Measurements from ENCODE around the gene PPIA. TPM values are rescaled to one million over a fixed set of nuclear protein-coding genes. Genes with fewer than 3 reads are reported as not detected.

PPIA gene
- total RNA-seq: 1,000 to 10,000 TPM; 2,630 to 2,693 (median 2,657) TPM

DNA sequence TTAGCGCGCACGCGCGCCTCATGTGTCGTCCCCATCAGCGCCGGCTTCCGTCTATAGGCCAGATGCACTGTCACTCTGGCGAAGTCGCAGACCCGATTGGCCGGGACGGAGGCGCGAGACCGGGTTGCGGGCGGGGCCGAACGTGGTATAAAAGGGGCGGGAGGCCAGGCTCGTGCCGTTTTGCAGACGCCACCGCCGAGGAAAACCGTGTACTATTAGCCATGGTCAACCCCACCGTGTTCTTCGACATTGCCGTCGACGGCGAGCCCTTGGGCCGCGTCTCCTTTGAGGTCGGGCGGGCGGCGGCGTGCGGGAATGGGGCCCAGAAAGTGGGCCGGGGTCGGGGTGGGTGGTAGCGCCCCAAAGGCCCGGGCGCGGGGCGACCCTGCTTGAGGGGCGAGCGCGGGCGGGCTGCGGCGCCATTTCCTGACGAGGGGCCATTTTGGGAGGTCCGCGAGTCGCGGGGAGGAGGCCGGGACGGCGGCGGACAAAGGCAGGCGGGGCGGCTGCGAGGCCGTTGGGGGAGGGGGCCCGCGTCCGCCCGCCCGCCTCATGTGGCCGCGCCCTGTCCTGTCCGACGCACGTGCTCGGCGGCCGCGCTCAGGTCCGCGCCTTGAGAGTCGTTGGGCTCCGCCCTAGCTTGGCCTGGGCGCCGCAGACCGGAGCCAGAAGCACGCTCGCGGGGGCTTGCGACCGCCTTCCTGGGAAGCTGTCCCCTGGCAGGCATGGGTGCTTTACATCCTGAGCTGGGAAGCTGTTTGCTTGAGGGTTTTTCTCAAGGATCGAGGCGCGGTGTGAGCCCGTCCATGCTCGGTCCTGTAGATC lies at the start of gene PPIA:
PPIA (plus strand) TSS at position 178 of the 825 bp plus-strand sequence; CDS start at position 222, 44 bp downstream.
- no peaks in the 10 kb centered on the region for H3K27me3 Mint-ChIP-seq (ENCODE audit: low read depth)
- peaks cover 37% of the 10 kb centered on the region for H3K36me3 Mint-ChIP-seq (ENCODE audit: insufficient read depth)
- no peaks in the 10 kb centered on the region for H3K9me3 Mint-ChIP-seq
- H3K4me3 Mint-ChIP-seq: peak within 1 kb of the TSS; percentile 95
- DNase-seq: peak; percentile 98
- ATAC-seq: peak; percentile 85 to 88
- H3K4me1 Mint-ChIP-seq (ENCODE audit: low read depth): peaks cover 27% of the 10 kb centered on the region

GRCh38 chr7:44748045-44748947 lies 48.2 kb upstream of the PPIA start, which contains the start of gene ZMIZ2:
Gene ZMIZ2 (plus strand): TSS chr7:44748847. CDS start chr7:44756250, 7,403 bp downstream.
- Mint-ChIP-seq H3K9me3 (no peaks in the 10 kb centered on the region), H3K4me3 (peak within 1 kb of the TSS; percentile 92), H3K27me3 (ENCODE audit: low read depth) (no peaks in the 10 kb centered on the region), H3K36me3 (ENCODE audit: insufficient read depth) (peaks cover 16% of the 10 kb centered on the region), H3K4me1 (ENCODE audit: low read depth) (peaks cover 36% of the 10 kb centered on the region)
- ATAC-seq: peak; percentile 87
- peak; percentile 91 for DNase-seq

GRCh38 chr7:44748948-44749731 lies 47.3 kb upstream of the PPIA start:
- Mint-ChIP-seq H3K36me3 (ENCODE audit: insufficient read depth) (peaks cover 16% of the 10 kb centered on the region), H3K9me3 (no peaks in the 10 kb centered on the region), H3K4me1 (ENCODE audit: low read depth) (peaks cover 43% of the 10 kb centered on the region), H3K4me3 (peak overlapping the region; percentile 92), H3K27me3 (ENCODE audit: low read depth) (no peaks in the 10 kb centered on the region)
- ATAC-seq (peak; percentile 4 to 7), DNase-seq (no peak)

DNA sequence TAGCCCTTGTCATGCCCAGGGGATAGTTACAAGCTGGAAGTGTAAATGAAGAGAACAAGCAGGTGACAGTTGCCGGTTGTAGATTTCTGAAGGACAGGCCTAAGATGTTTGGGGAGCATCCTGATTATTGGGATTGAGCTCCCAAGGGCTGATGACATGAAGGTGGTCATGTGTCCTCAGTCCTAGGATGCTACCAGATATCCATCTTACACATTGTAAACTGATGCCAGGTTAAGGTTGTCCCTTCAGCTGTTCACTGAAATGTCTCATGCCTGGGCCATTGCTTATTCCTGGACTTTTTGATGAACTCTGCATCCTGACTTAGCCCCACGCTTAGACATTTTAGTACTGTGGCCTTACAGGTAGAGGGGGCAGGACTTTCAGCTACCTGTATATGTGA lies 46.5 kb upstream of the PPIA start:
- Mint-ChIP-seq H3K4me1 (ENCODE audit: low read depth) (peaks cover 50% of the 10 kb centered on the region), H3K9me3 (no peaks in the 10 kb centered on the region), H3K36me3 (ENCODE audit: insufficient read depth) (peaks cover 16% of the 10 kb centered on the region), H3K27me3 (ENCODE audit: low read depth) (no peaks in the 10 kb centered on the region), H3K4me3 (peak overlapping the region; percentile 92)
- DNase-seq (no peak), ATAC-seq (no peak)

- Mint-ChIP-seq H3K9me3 (no peaks in the 10 kb centered on the region), H3K36me3 (ENCODE audit: insufficient read depth) (peaks cover 16% of the 10 kb centered on the region), H3K4me1 (ENCODE audit: low read depth) (peaks cover 54% of the 10 kb centered on the region), H3K27me3 (ENCODE audit: low read depth) (no peaks in the 10 kb centered on the region), H3K4me3 (peak overlapping the region; percentile 92)
- ATAC-seq (no peak), DNase-seq (no peak)
These were observed 46.1 kb upstream of the PPIA start for GRCh38 chr7:44750424-44750823.

- Mint-ChIP-seq H3K4me1 (ENCODE audit: low read depth) (peaks cover 58% of the 10 kb centered on the region), H3K27me3 (ENCODE audit: low read depth) (no peaks in the 10 kb centered on the region), H3K9me3 (no peaks in the 10 kb centered on the region), H3K4me3 (peak overlapping the region; percentile 92), H3K36me3 (ENCODE audit: insufficient read depth) (peaks cover 16% of the 10 kb centered on the region)
- DNase-seq (peak; percentile 42), ATAC-seq (peak; percentile 27)
These were observed 45.4 kb upstream of the PPIA start for GRCh38 chr7:44750921-44751571.

DNA sequence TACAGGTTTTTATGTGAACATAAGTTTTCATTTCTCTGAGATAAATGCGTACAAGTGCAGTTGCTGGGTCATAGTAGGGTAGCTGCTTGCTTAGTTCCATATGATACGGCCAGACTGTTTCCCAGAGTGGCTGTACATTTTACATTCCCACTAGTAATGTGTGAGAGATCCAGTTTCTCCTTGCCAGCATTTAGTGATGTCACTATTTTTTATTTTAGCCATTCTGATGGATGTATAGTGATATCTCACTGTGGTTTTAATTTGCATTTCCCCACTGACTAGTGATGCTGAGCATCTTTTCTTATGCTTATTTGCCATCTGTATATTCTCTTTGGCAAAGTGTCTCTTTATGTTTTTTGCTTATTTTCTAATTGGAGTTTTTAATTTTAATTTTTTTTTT lies 43.7 kb upstream of the PPIA start:
- H3K4me1 Mint-ChIP-seq (ENCODE audit: low read depth): peaks cover 54% of the 10 kb centered on the region
- H3K36me3 Mint-ChIP-seq (ENCODE audit: insufficient read depth): peaks cover 16% of the 10 kb centered on the region
- H3K9me3 Mint-ChIP-seq: no peaks in the 10 kb centered on the region
- no peak for DNase-seq
- ATAC-seq: no peak
- no peaks in the 10 kb centered on the region for H3K27me3 Mint-ChIP-seq (ENCODE audit: low read depth)
- H3K4me3 Mint-ChIP-seq: no peak overlapping the region

DNA sequence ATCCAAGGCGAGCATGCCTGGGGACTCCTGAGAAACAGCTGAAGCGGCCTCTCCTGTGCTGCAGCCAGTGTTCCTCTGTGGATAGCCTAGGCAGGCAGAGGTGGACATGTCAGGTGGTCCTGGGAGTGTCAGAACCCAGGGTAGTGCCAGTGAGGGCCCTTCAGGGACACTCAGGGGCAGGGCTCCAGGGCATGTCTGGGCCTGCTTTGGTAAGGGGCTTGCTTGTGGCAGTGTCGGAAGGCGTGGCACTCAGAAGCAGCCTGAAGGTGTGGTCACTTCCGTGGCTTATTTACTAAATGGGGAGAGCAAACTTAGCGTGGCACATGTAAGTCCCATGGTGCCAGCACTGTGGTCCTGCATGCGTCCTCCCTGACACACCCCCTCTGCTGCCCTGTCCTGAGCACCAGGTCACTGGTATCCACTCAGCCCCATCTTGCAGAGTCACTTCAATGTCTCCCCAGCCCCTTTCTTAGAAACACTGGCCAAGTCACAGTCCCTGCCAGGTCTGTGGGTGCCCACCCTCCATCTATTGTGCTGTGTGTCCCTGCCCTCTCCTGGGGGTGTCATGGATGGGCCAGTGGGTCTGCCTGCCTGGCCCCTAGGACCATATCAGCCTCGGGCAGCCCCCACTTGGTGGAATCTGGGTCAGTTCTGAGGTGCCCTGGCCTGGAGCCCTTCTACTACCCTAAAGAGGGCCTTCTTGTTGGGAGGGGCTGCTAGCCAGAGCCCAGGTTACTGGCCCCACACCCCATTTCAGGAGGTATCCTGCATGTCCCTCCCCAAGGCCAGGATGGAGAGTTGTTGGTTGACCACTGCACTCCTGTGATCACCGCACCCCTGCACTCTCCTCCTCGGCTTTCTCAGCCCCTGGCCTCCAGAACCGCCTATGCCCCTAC lies 41.4 kb upstream of the PPIA start:
- peaks cover 46% of the 10 kb centered on the region for H3K4me1 Mint-ChIP-seq (ENCODE audit: low read depth)
- DNase-seq (no peak), ATAC-seq (no peak)
- H3K4me3 Mint-ChIP-seq: no peak overlapping the region
- H3K9me3 Mint-ChIP-seq: no peaks in the 10 kb centered on the region
- peaks cover 16% of the 10 kb centered on the region for H3K36me3 Mint-ChIP-seq (ENCODE audit: insufficient read depth)
- no peaks in the 10 kb centered on the region for H3K27me3 Mint-ChIP-seq (ENCODE audit: low read depth)

- peaks cover 10% of the 10 kb centered on the region for H3K36me3 Mint-ChIP-seq (ENCODE audit: insufficient read depth)
- no peak for DNase-seq
- no peaks in the 10 kb centered on the region for H3K9me3 Mint-ChIP-seq
- ATAC-seq: no peak
- H3K4me3 Mint-ChIP-seq: no peak overlapping the region
- no peaks in the 10 kb centered on the region for H3K27me3 Mint-ChIP-seq (ENCODE audit: low read depth)
- H3K4me1 Mint-ChIP-seq (ENCODE audit: low read depth): peaks cover 37% of the 10 kb centered on the region
These were observed 40.5 kb upstream of the PPIA start for GRCh38 chr7:44755698-44756627.

GRCh38 chr7:44756904-44757303 lies 39.6 kb upstream of the PPIA start:
- peaks cover 11% of the 10 kb centered on the region for H3K36me3 Mint-ChIP-seq (ENCODE audit: insufficient read depth)

GRCh38 chr7:44757311-44757710 lies 39.2 kb upstream of the PPIA start:
- ATAC-seq (no peak), DNase-seq (no peak)
- Mint-ChIP-seq H3K36me3 (ENCODE audit: insufficient read depth) (peaks cover 14% of the 10 kb centered on the region), H3K27me3 (ENCODE audit: low read depth) (no peaks in the 10 kb centered on the region), H3K9me3 (no peaks in the 10 kb centered on the region), H3K4me1 (ENCODE audit: low read depth) (peaks cover 28% of the 10 kb centered on the region), H3K4me3 (no peak overlapping the region)

More at GRCh38 chr7:44756904-44757303, 39.6 kb upstream of the PPIA start:
- H3K4me3 Mint-ChIP-seq: no peak overlapping the region
- H3K27me3 Mint-ChIP-seq (ENCODE audit: low read depth): no peaks in the 10 kb centered on the region
- peaks cover 30% of the 10 kb centered on the region for H3K4me1 Mint-ChIP-seq (ENCODE audit: low read depth)
- H3K9me3 Mint-ChIP-seq: no peaks in the 10 kb centered on the region
- no peak for ATAC-seq
- no peak for DNase-seq

GRCh38 chr7:44757739-44758138 lies 38.7 kb upstream of the PPIA start:
- H3K27me3 Mint-ChIP-seq (ENCODE audit: low read depth): no peaks in the 10 kb centered on the region
- DNase-seq (no peak), ATAC-seq (no peak)
- no peak overlapping the region for H3K4me3 Mint-ChIP-seq
- peaks cover 23% of the 10 kb centered on the region for H3K4me1 Mint-ChIP-seq (ENCODE audit: low read depth)
- peaks cover 11% of the 10 kb centered on the region for H3K36me3 Mint-ChIP-seq (ENCODE audit: insufficient read depth)
- H3K9me3 Mint-ChIP-seq: no peaks in the 10 kb centered on the region

All from activated T-cell treated with anti-CD3 and anti-CD28 coated beads, Interleukin-2, amount 50 U/mL, for 4 hours (primary cell).